HCT116 (cell line): ENCODE results near the gene WFDC1.

Experiments used
- CEBPB ChIP-seq: IDR thresholded peaks from 2 replicates; pipeline ENCODE4 v1.6.1; 2012; ENCODE audit warnings: low read depth
- EZH2 ChIP-seq: fragments of 200-600 bp; sonication (generic); IDR thresholded peaks from 2 replicates; pipeline ENCODE4 v1.6.1; 2017; ENCODE audit warnings: antibody characterized with exemption, mixed run types
- POLR2A ChIP-seq: IDR thresholded peaks from 2 replicates; pipeline ENCODE4 v1.7.0; 2011; ENCODE audit warnings: borderline replicate concordance; ENCODE audit not compliant: insufficient read depth, insufficient read length; ENCODE audit errors: extremely low read depth
- POLR2AphosphoS5 ChIP-seq: IDR thresholded peaks from 2 replicates; pipeline ENCODE4 v1.6.1; 2011; ENCODE audit warnings: mild to moderate bottlenecking, low read depth, low read length, moderate library complexity

GRCh38 chr16:84369105-84369504, 74.4 kb downstream of the WFDC1 start:
- TF ChIP-seq POLR2A (no peak), EZH2 (no peak), POLR2AphosphoS5 (no peak), CEBPB (no peak)
